MM.1S (cell line): ENCODE data around the gene ZBTB7C.

ENCODE experiments used
- DNase-seq: peaks from one replicate; pipeline ENCODE4 v3.0.0-alpha.2; 2015
- H2AFZ ChIP-seq: fragments of 300-600 bp; sonication (generic); 2 replicates; pipeline ENCODE4 v1.6.0; 2016; ENCODE audit warnings: antibody characterized with exemption, low read length
- H3F3A ChIP-seq: fragments of 300-600 bp; sonication (generic); 2 replicates; pipeline ENCODE4 v1.6.1; 2016; ENCODE audit warnings: mild to moderate bottlenecking, antibody characterized with exemption, low read length, moderate library complexity, mixed read lengths; ENCODE audit not compliant: insufficient read depth
- H3K27ac ChIP-seq: fragments of 300-600 bp; sonication (generic); 2 replicates; pipeline ENCODE4 v1.5.1; 2016; ENCODE audit warnings: mild to moderate bottlenecking, low read length
- H3K27me3 ChIP-seq: fragments of 300-600 bp; sonication (generic); replicated peaks from 2 replicates; pipeline ENCODE4 v1.6.0; 2016; ENCODE audit warnings: low read length; ENCODE audit not compliant: insufficient read depth
- H3K36me3 ChIP-seq: fragments of 300-600 bp; sonication (generic); replicated peaks from 2 replicates; pipeline ENCODE4 v1.6.1; 2016; ENCODE audit warnings: mild to moderate bottlenecking, low read length, mixed read lengths; ENCODE audit not compliant: insufficient read depth
- H3K4me1 ChIP-seq: fragments of 300-600 bp; sonication (generic); 2 replicates; pipeline ENCODE4 v1.6.1; 2016; ENCODE audit warnings: low read length, mixed read lengths
- H3K4me2 ChIP-seq: fragments of 300-600 bp; sonication (generic); 2 replicates; pipeline ENCODE4 v1.6.0; 2016; ENCODE audit warnings: low read depth, low read length
- H3K4me3 ChIP-seq: fragments of 300-600 bp; sonication (generic); 2 replicates; pipeline ENCODE4 v1.5.1; 2016; ENCODE audit warnings: low read length, mixed read lengths
- H3K79me2 ChIP-seq: fragments of 300-600 bp; sonication (generic); 2 replicates; pipeline ENCODE4 v1.6.1; 2016; ENCODE audit warnings: mixed run types, low read length, mixed read lengths
- H3K9ac ChIP-seq: fragments of 300-600 bp; sonication (generic); 2 replicates; pipeline ENCODE4 v1.6.1; 2016; ENCODE audit warnings: low read length, mixed read lengths
- H3K9me2 ChIP-seq: fragments of 300-600 bp; sonication (generic); replicated peaks from 2 replicates; pipeline ENCODE4 v1.6.1; 2016; ENCODE audit warnings: mild to moderate bottlenecking, low read length, mixed read lengths; ENCODE audit not compliant: insufficient read depth
- H3K9me3 ChIP-seq: fragments of 300-600 bp; sonication (generic); replicated peaks from 2 replicates; pipeline ENCODE4 v1.6.1; 2016; ENCODE audit warnings: mild to moderate bottlenecking, low read length, mixed read lengths; ENCODE audit not compliant: insufficient read depth
- H4K20me1 ChIP-seq: fragments of 300-600 bp; sonication (generic); 2 replicates; pipeline ENCODE4 v1.6.1; 2016; ENCODE audit warnings: mild to moderate bottlenecking, low read length, moderate library complexity, mixed read lengths; ENCODE audit not compliant: insufficient read depth
- EZH2 ChIP-seq: fragments of 300-600 bp; sonication (generic); optimal IDR thresholded peaks from 2 replicates; pipeline ENCODE3; 2017; ENCODE audit warnings: low read depth, mild to moderate bottlenecking, antibody characterized with exemption, low read length, mixed read lengths
- EZH2phosphoT487 ChIP-seq: fragments of 300-600 bp; sonication (generic); IDR thresholded peaks from 2 replicates; pipeline ENCODE4 v1.6.1; 2018; ENCODE audit warnings: antibody characterized with exemption, low read length
- TF ChIP-seq, protein P1 (sequence below): fragments of 300-600 bp; sonication (generic); IDR thresholded peaks from 2 replicates; pipeline ENCODE4 v1.5.1; 2016; ENCODE audit warnings: antibody characterized with exemption, low read length, mixed read lengths

ZBTB7C gene

GRCh38 chr18:47987388-47987699 lies 421.8 kb downstream of the ZBTB7C start:
- no peak for TF ChIP-seq EZH2phosphoT487
- TF ChIP-seq EZH2 = no peak
- Histone ChIP-seq H3K9me2 (no peaks in the 10 kb centered on the region), H3K36me3 (no peaks in the 10 kb centered on the region), H3K79me2 (no peaks in the 10 kb centered on the region), H2AFZ (no peak overlapping the region), H3K4me3 (no peak overlapping the region), H3K4me2 (no peak overlapping the region), H3K9ac (no peak overlapping the region), H3K27ac (no peak overlapping the region), H3F3A (no peaks in the 10 kb centered on the region), H3K9me3 (no peaks in the 10 kb centered on the region), H3K4me1 (no peaks in the 10 kb centered on the region), H4K20me1 (no peaks in the 10 kb centered on the region), H3K27me3 (no peaks in the 10 kb centered on the region)
- no peak for DNase-seq

GRCh38 chr18:47986620-47987387 lies 422.4 kb downstream of the ZBTB7C start:
- Histone ChIP-seq H4K20me1 (no peaks in the 10 kb centered on the region), H3F3A (no peaks in the 10 kb centered on the region), H3K4me3 (no peak overlapping the region), H3K9me3 (no peaks in the 10 kb centered on the region), H3K79me2 (no peaks in the 10 kb centered on the region), H3K27ac (no peak overlapping the region), H3K27me3 (no peaks in the 10 kb centered on the region), H2AFZ (no peak overlapping the region), H3K4me2 (no peak overlapping the region), H3K9me2 (no peaks in the 10 kb centered on the region), H3K9ac (no peak overlapping the region), H3K4me1 (no peaks in the 10 kb centered on the region), H3K36me3 (no peaks in the 10 kb centered on the region)
- no peak for DNase-seq
- TF ChIP-seq EZH2phosphoT487 (no peak), EZH2 (no peak)
- TF ChIP-seq, protein P1, sequence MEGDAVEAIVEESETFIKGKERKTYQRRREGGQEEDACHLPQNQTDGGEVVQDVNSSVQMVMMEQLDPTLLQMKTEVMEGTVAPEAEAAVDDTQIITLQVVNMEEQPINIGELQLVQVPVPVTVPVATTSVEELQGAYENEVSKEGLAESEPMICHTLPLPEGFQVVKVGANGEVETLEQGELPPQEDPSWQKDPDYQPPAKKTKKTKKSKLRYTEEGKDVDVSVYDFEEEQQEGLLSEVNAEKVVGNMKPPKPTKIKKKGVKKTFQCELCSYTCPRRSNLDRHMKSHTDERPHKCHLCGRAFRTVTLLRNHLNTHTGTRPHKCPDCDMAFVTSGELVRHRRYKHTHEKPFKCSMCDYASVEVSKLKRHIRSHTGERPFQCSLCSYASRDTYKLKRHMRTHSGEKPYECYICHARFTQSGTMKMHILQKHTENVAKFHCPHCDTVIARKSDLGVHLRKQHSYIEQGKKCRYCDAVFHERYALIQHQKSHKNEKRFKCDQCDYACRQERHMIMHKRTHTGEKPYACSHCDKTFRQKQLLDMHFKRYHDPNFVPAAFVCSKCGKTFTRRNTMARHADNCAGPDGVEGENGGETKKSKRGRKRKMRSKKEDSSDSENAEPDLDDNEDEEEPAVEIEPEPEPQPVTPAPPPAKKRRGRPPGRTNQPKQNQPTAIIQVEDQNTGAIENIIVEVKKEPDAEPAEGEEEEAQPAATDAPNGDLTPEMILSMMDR = no peak

DNA sequence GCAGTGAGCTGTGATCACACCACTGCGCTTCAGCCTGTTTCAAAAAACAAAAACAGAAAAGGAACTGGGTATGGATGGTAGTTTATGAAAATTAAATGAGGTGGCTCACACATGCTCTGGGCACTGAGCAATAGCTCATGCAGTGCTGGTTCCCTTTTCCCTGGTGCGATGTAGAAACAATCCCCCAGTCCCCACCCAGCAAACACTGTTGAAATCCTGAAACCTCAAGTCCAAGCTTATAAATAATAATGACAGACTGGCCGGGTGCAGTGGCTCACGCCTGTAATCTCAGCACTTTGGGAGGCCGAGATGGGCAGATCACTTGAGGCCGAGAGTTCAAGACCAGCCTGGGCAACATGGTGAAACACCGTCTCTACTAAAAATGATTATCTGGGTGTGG lies 423.3 kb downstream of the ZBTB7C start:
- no peaks in the 10 kb centered on the region for H3K27me3 ChIP-seq
- no peak overlapping the region for H2AFZ ChIP-seq
- no peaks in the 10 kb centered on the region for H4K20me1 ChIP-seq
- H3K36me3 ChIP-seq = no peaks in the 10 kb centered on the region
- no peaks in the 10 kb centered on the region for H3K9me3 ChIP-seq
- no peak overlapping the region for H3K4me3 ChIP-seq
- H3K9ac ChIP-seq = no peak overlapping the region
- no peaks in the 10 kb centered on the region for H3K79me2 ChIP-seq
- H3K27ac ChIP-seq = no peak overlapping the region
- no peak overlapping the region for H3K4me2 ChIP-seq
- no peaks in the 10 kb centered on the region for H3K4me1 ChIP-seq
- no peak for DNase-seq
- H3K9me2 ChIP-seq = no peaks in the 10 kb centered on the region
- H3F3A ChIP-seq = no peaks in the 10 kb centered on the region
- TF ChIP-seq EZH2phosphoT487 = no peak
- TF ChIP-seq, protein P1 = no peak
- no peak for TF ChIP-seq EZH2

GRCh38 chr18:47984991-47985390 lies 424.2 kb downstream of the ZBTB7C start:
- no peaks in the 10 kb centered on the region for H3K27me3 ChIP-seq
- no peak overlapping the region for H2AFZ ChIP-seq
- no peak overlapping the region for H3K9ac ChIP-seq
- TF ChIP-seq, protein P1 = no peak
- TF ChIP-seq EZH2 = no peak
- no peak for TF ChIP-seq EZH2phosphoT487
- no peaks in the 10 kb centered on the region for H3F3A ChIP-seq
- no peak for DNase-seq
- no peaks in the 10 kb centered on the region for H3K36me3 ChIP-seq
- no peaks in the 10 kb centered on the region for H3K9me3 ChIP-seq
- no peak overlapping the region for H3K27ac ChIP-seq
- no peak overlapping the region for H3K4me3 ChIP-seq
- H3K9me2 ChIP-seq = no peaks in the 10 kb centered on the region
- H3K4me1 ChIP-seq = no peaks in the 10 kb centered on the region
- no peaks in the 10 kb centered on the region for H4K20me1 ChIP-seq
- no peak overlapping the region for H3K4me2 ChIP-seq
- no peaks in the 10 kb centered on the region for H3K79me2 ChIP-seq
